GM12878 (cell line): ENCODE results near the gene GNPNAT1. TPM values are rescaled to one million over a fixed set of nuclear protein-coding genes. Genes with fewer than 3 reads are reported as not detected.

Source experiments
- ATAC-seq: fragments of 200-7000 bp; cut with Tn5 transposase; 3 replicates; pipeline ENCODE4 v1.9.1; 2020; ENCODE audit warnings: mild to moderate bottlenecking, moderate library complexity
- BruUV-seq: library from RNA; stranded (reverse); fragments of 400-500 nt; replicated peaks from 2 replicates; lab custom pipeline; 2021; lab: Mats Ljungman, UMichigan
- CTCF ChIA-PET: fragments of 300-600 bp; sonication (Branson Sonifier 250); formaldehyde crosslinking; extraction: SDS; loops from one replicate; lab custom pipeline; 2021; ENCODE audit warnings: inconsistent platforms; lab: Yijun Ruan, JAX
- POLR2A ChIA-PET: fragments of 350-600 bp; formaldehyde crosslinking; extraction: SDS; loops from one replicate; lab custom pipeline; 2021; ENCODE audit warnings: inconsistent platforms; lab: Charles Lee
- RAD21 ChIA-PET: fragments of 300-600 bp; sonication (Branson Sonifier 250); formaldehyde crosslinking; loops from one replicate; lab custom pipeline; 2023; ENCODE audit warnings: antibody characterized with exemption; ENCODE audit not compliant: unreplicated experiment; lab: Charles Lee
- SMC1A ChIA-PET: fragments of 300-600 bp; sonication (Branson Sonifier 250); formaldehyde crosslinking; loops from one replicate; lab custom pipeline; 2023; ENCODE audit not compliant: unreplicated experiment, uncharacterized antibody; lab: Charles Lee
- DNase-seq: peaks from one replicate; pipeline ENCODE4 v3.0.0-alpha.2; 2011; ENCODE audit warnings: low read depth, low spot score
- FAIRE-seq: peaks from 3 replicates; lab custom pipeline; 2011; peaks lifted over from hg19 to GRCh38; lab: Jason Lieb, UNC
- H2AFZ ChIP-seq: 2 replicates; pipeline ENCODE4 v1.6.0; 2011; ENCODE audit warnings: low read depth, low read length, control low read depth; ENCODE audit not compliant: control insufficient read depth
- H3K27ac ChIP-seq: 2 replicates; pipeline ENCODE4 v1.5.1; 2011; ENCODE audit warnings: control low read depth; ENCODE audit not compliant: control insufficient read depth, insufficient read depth
- H3K27me3 ChIP-seq, 2 experiments: replicated peaks in 1 of 2; 2 replicates each; pipeline versions ENCODE4 v1.6.0 to v1.6.1; 2011; ENCODE audit warnings: low read length in 1 of 2; ENCODE audit not compliant: control insufficient read depth in 2 of 2, insufficient read depth in 2 of 2
- H3K36me3 ChIP-seq, 2 experiments: 2 replicates each; pipeline ENCODE4 v1.5.1; 2011; ENCODE audit warnings: low read length in 1 of 2; ENCODE audit not compliant: control insufficient read depth in 2 of 2, insufficient read depth in 2 of 2
- H3K4me1 ChIP-seq: 2 replicates; pipeline ENCODE4 v1.6.1; 2011; ENCODE audit warnings: mild to moderate bottlenecking, low read length, moderate library complexity, mixed read lengths; ENCODE audit not compliant: control insufficient read depth, insufficient read depth
- H3K4me2 ChIP-seq: 2 replicates; pipeline ENCODE4 v1.6.0; 2011; ENCODE audit warnings: control low read depth; ENCODE audit not compliant: control insufficient read depth, insufficient read depth
- H3K4me3 ChIP-seq: fragments of 200-600 bp; sonication (generic); 2 replicates; pipeline ENCODE4 v1.5.1; 2016
- H3K79me2 ChIP-seq: 2 replicates; pipeline ENCODE4 v1.6.0; 2011; ENCODE audit warnings: low read length; ENCODE audit not compliant: control insufficient read depth, insufficient read depth
- H3K9ac ChIP-seq: 2 replicates; pipeline ENCODE4 v1.8.0; 2011; ENCODE audit warnings: low read length, control low read depth, mixed read lengths; ENCODE audit not compliant: control insufficient read depth, insufficient read depth
- H3K9me3 ChIP-seq: replicated peaks from 3 replicates; pipeline ENCODE4 v1.5.1; 2011; ENCODE audit warnings: mild to moderate bottlenecking, low read length; ENCODE audit not compliant: control insufficient read depth, insufficient read depth
- H4K20me1 ChIP-seq: 2 replicates; pipeline ENCODE4 v1.6.0; 2011; ENCODE audit not compliant: control insufficient read depth, insufficient read depth
- CBX3 ChIP-seq: fragments of 200-600 bp; sonication (generic); IDR thresholded peaks from 2 replicates; pipeline ENCODE4 v1.6.1; 2016; ENCODE audit warnings: low read depth, borderline replicate concordance
- CHD4 ChIP-seq: fragments of 200-600 bp; sonication (generic); IDR thresholded peaks from 2 replicates; pipeline ENCODE4 v1.6.1; 2016; ENCODE audit warnings: mild to moderate bottlenecking
- CTCF ChIP-seq, 3 experiments: IDR thresholded peaks in 2 of 3; conservative IDR thresholded peaks in 1 of 3; 2 replicates each; pipeline ENCODE4 v1.5.1; 2011; ENCODE audit warnings: low read depth in 3 of 3, low read length in 3 of 3, mild to moderate bottlenecking in 3 of 3, control low read depth in 2 of 3, moderate library complexity in 2 of 3, inconsistent platforms in 1 of 3, mixed read lengths in 1 of 3; ENCODE audit not compliant: control insufficient read depth in 2 of 3, insufficient read depth in 1 of 3; ENCODE audit errors: extremely low read depth in 1 of 3
- EED ChIP-seq: sonication (generic); IDR thresholded peaks from 2 replicates; pipeline ENCODE4 v1.6.1; 2016; ENCODE audit warnings: antibody characterized with exemption, low read depth
- EZH2 ChIP-seq: IDR thresholded peaks from 2 replicates; pipeline ENCODE4 v1.6.1; 2012; ENCODE audit warnings: low read depth, mild to moderate bottlenecking, control low read depth, inconsistent platforms, low read length, borderline replicate concordance; ENCODE audit not compliant: control insufficient read depth
- IKZF1 ChIP-seq: fragments of 450-650 bp; conservative IDR thresholded peaks from 2 replicates; pipeline ENCODE4 v1.6.1; 2017; ENCODE audit warnings: antibody characterized with exemption, mild to moderate bottlenecking
- NFYA ChIP-seq: IDR thresholded peaks from 2 replicates; pipeline ENCODE4 v1.6.1; 2011; ENCODE audit warnings: low read depth, mild to moderate bottlenecking, low read length, improper control_type of control experiment, borderline replicate concordance
- NR2C1 ChIP-seq: fragments of 450-650 bp; IDR thresholded peaks from 2 replicates; pipeline ENCODE4 v1.6.1; 2017; ENCODE audit warnings: antibody characterized with exemption, mild to moderate bottlenecking, moderate library complexity
- NR2F1 ChIP-seq: fragments of 450-650 bp; conservative IDR thresholded peaks from 2 replicates; pipeline ENCODE4 v1.6.1; 2017; ENCODE audit warnings: mild to moderate bottlenecking
- RAD51 ChIP-seq: fragments of 450-650 bp; IDR thresholded peaks from 2 replicates; pipeline ENCODE4 v1.6.1; 2016; ENCODE audit warnings: moderate library complexity, mild to moderate bottlenecking, inconsistent platforms
- RB1 ChIP-seq: fragments of 450-650 bp; formaldehyde crosslinking; IDR thresholded peaks from 2 replicates; pipeline ENCODE4 v1.6.1; 2017; ENCODE audit warnings: mild to moderate bottlenecking, borderline replicate concordance
- SIX5 ChIP-seq: IDR thresholded peaks from 2 replicates; pipeline ENCODE4 v1.6.1; 2011; ENCODE audit warnings: mild to moderate bottlenecking, low read depth, low read length, moderate library complexity; ENCODE audit not compliant: severe bottlenecking
- USF2 ChIP-seq: IDR thresholded peaks from 2 replicates; pipeline ENCODE4 v1.6.1; 2011; ENCODE audit warnings: low read depth, low read length, improper control_type of control experiment, borderline replicate concordance
- WGBS: methylation state at CpG from one replicate; pipeline ENCODE4 v1.1.6; 2016; ENCODE audit warnings: low lambda C conversion rate; ENCODE audit not compliant: insufficient replicate concordance, insufficient coverage; ENCODE audit errors: missing lambda C conversion rate; 5-methylcytosine and 5-hydroxymethylcytosine counted together
- in situ Hi-C: fragments of 300-500 bp; cut with MboI; formaldehyde crosslinking; loops from 9 replicates; pipeline ENCODE4 v1.14.3; 2018; ENCODE audit warnings: mixed read lengths
- intact Hi-C: fragments of 100-400 bp; cut with micrococcal nuclease; formaldehyde crosslinking; loops from one replicate; pipeline ENCODE4 v1.14.2; 2022; ENCODE audit not compliant: unreplicated experiment
- polyA plus RNA-seq, 11 experiments: library from polyadenylated mRNA; depleted of rRNA in 4 of 11; unstranded in 6 of 11; stranded (reverse) in 5 of 11; fragments of >200 nt; fragmentation: Nextera tagmentation in 4 of 11; fragmentation: Illumina TruSeq in 1 of 11; extraction: Ambion mirVana in 4 of 11; extraction: Trizol in 1 of 11; gene quantifications; 1 replicate in 1 of 11; 2 replicates in 10 of 11; pipeline versions ENCODE4 v1.2.1 to v1.2.3, GENCODE V29; 2011 to 2016; ENCODE audit warnings: inconsistent platforms in 2 of 11, missing spikeins in 2 of 11, low read depth in 1 of 11
- total RNA-seq, 4 experiments: library from RNA; depleted of rRNA in 3 of 4; stranded (reverse); fragments of >200 nt in 3 of 4; fragmentation: Illumina TruSeq in 1 of 4; extraction: Trizol in 1 of 4; gene quantifications; 2 replicates each; pipeline versions ENCODE4 v1.2.1 to v1.2.3, GENCODE V29; 2013 to 2021

Gene GNPNAT1
- total and polyA plus RNA-seq, 10 of the 15 experiments (the other 5 are each of a cell fraction or from before 2014, with no cell fraction given): 18.9 to 52.6 (median 28.2) TPM

GRCh38 chr14:52776816-52777215, 14.6 kb downstream of the GNPNAT1 start:
- no peaks in the 10 kb centered on the region for H3K79me2 ChIP-seq
- H3K4me2 ChIP-seq: no peak overlapping the region
- ChIA-PET SMC1A (interaction anchor here (1.0 kb wide), 1 partner anchor 93 kb away, joined by 3 read pairs; no protein-coding TSS in a partner anchor), CTCF (no interaction called here), RAD21 (no interaction called here), POLR2A (no interaction called here)
- BruUV-seq: no TSS peak
- intact Hi-C loops: no loop called here
- H2AFZ ChIP-seq: no peak overlapping the region
- WGBS: 94% methylated on average over 7 of the region's 7 CpGs
- TF ChIP-seq RAD51 (no peak), CTCF (IDR thresholded peaks at IDR 0.05 in 2 of 3, conservative IDR thresholded peaks at IDR 0.05 in 1 of 3; ENCODE audit: control insufficient read depth in 2 of 3, extremely low read depth in 1 of 3, insufficient read depth in 1 of 3, low read depth in 3 of 3, low read length in 3 of 3) (peak in 1 of 3 experiments; percentile 15; a peak in 1 of 6 replicates)
- H3K9ac ChIP-seq: no peak overlapping the region
- in situ Hi-C loops: no loop called here
- H3K27ac ChIP-seq: no peak overlapping the region
- H3K4me3 ChIP-seq: no peak overlapping the region
- no peaks in the 10 kb centered on the region for H4K20me1 ChIP-seq
- no peak for FAIRE-seq
- H3K27me3 ChIP-seq: no peaks in the 10 kb centered on the region
- no peaks in the 10 kb centered on the region for H3K4me1 ChIP-seq
- ATAC-seq: no peak
- DNase-seq: no peak
- H3K36me3 ChIP-seq: peaks cover 3 to 8% of the 10 kb centered on the region in 2 experiments
- H3K9me3 ChIP-seq: no peaks in the 10 kb centered on the region

GRCh38 chr14:52769887-52770286, 21.5 kb downstream of the GNPNAT1 start:
- no peak for ATAC-seq
- POLR2A ChIA-PET: no interaction called here
- no TSS peak for BruUV-seq
- Histone ChIP-seq H3K4me1 (no peaks in the 10 kb centered on the region), H2AFZ (no peak overlapping the region), H3K4me3 (no peak overlapping the region), H3K79me2 (no peaks in the 10 kb centered on the region), H3K9ac (no peak overlapping the region), H3K27me3 (no peaks in the 10 kb centered on the region), H3K9me3 (no peaks in the 10 kb centered on the region), H3K4me2 (no peak overlapping the region), H3K36me3 (peaks cover 0 to 11% of the 10 kb centered on the region in 2 experiments; a peak in 1 of 4 replicates), H3K27ac (no peak overlapping the region), H4K20me1 (no peaks in the 10 kb centered on the region)
- intact Hi-C loops (no loop called here), in situ Hi-C loops (no loop called here)
- RAD21 ChIA-PET: no interaction called here
- SMC1A ChIA-PET: no interaction called here
- CTCF ChIA-PET: no interaction called here
- no peak for FAIRE-seq
- DNase-seq: no peak
- TF ChIP-seq CBX3: no peak
- TF ChIP-seq SIX5: no peak
- TF ChIP-seq IKZF1: no peak
- TF ChIP-seq RB1: no peak
- TF ChIP-seq USF2: no peak
- TF ChIP-seq CHD4: no peak
- TF ChIP-seq NR2C1: no peak
- TF ChIP-seq NR2F1: no peak
- TF ChIP-seq EZH2: no peak
- TF ChIP-seq EED: no peak
- TF ChIP-seq NFYA: no peak
